ENCODE data around the gene SMYD2. TPM values are rescaled to one million over a fixed set of nuclear protein-coding genes. Genes with fewer than 3 reads are reported as not detected.

The SMYD2 gene
- total and polyA plus RNA-seq, 2 of the 8 experiments (the other 6 are each of a cell fraction or from before 2014, with no cell fraction given): 3.0 to 5.2 TPM

DNA sequence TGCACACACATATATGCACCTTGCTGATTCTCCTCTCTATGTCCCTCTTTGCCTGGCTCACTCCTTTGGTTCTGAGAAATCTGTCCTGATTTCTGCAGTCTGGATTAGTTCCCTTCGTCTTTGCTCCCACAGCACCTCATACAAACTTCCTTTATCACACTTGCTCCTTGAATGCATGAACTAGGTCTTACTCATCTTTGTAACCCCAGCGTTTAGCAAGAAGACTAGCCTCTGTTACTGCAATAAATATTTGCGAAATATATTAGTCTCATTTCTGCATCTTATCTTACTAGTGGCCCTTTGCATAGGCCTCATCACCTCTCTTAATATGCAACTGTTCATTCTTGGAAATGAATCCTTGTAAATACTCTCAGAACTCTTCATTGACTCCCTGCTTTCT lies 11.4 kb downstream of the SMYD2 start:
- H2AK5ac ChIP-seq (ENCODE audit: low read depth, low read length): no peak overlapping the region
- H2AFZ ChIP-seq (ENCODE audit: low read length): no peak overlapping the region
- no peak overlapping the region for H3K27ac ChIP-seq (ENCODE audit: low read depth, low read length)
- DNase-seq (ENCODE audit: low read depth in 1 of 2, low spot score in 2 of 2) (no peak), FAIRE-seq (no peak)
- no peak overlapping the region for H3K4ac ChIP-seq (replicated peaks; ENCODE audit: insufficient read length, low read depth, low read length)
- H3K9ac ChIP-seq (replicated peaks in 1 of 4; ENCODE audit: extremely low read depth in 1 of 4, low read depth in 3 of 4, low read length in 3 of 4): no peak overlapping the region
- no peaks in the 10 kb centered on the region for H3K9me3 ChIP-seq (ENCODE audit: insufficient read depth in 2 of 2, low read depth in 1 of 2, low read length in 1 of 2)
- H3K4me3 ChIP-seq (ENCODE audit: extremely low read depth in 1 of 4, insufficient read depth in 2 of 4, low read depth in 3 of 4, low read length in 4 of 4): no peak overlapping the region
- no peak overlapping the region for H2BK120ac ChIP-seq (replicated peaks; ENCODE audit: low read depth, low read length)
- H3K4me1 ChIP-seq (replicated peaks in 1 of 4; ENCODE audit: control insufficient read depth in 3 of 4, insufficient read depth in 4 of 4, low read length in 3 of 4): peaks cover 6 to 10% (median 9%) of the 10 kb centered on the region in 4 experiments
- no peaks in the 10 kb centered on the region for H3K79me2 ChIP-seq (ENCODE audit: control insufficient read depth in 1 of 2, insufficient read depth in 2 of 2, low read length in 2 of 2)
- no peak overlapping the region for H2BK20ac ChIP-seq (ENCODE audit: low read length)
- no peak overlapping the region for H3K14ac ChIP-seq (ENCODE audit: insufficient read length)
- ChIA-PET CTCF (ENCODE audit: partially characterized antibody) (interaction anchor here (1.0 to 7.9 kb wide), 8 partner anchors 11 to 79 kb away, joined by 3 to 54 read pairs (median 7); no protein-coding TSS in a partner anchor), POLR2A (ENCODE audit: partially characterized antibody) (interaction anchor here (0.9 to 1.3 kb wide), 3 partner anchors 11 to 24 kb away, joined by 3 to 4 read pairs (median 3); no protein-coding TSS in a partner anchor)
- no peak overlapping the region for H2BK12ac ChIP-seq (ENCODE audit: low read depth, low read length)
- H3K23ac ChIP-seq (ENCODE audit: insufficient read length): no peak overlapping the region
- H3K18ac ChIP-seq (ENCODE audit: extremely low read depth, low read length): no peak overlapping the region
- peaks cover 13 to 56% (median 54%) of the 10 kb centered on the region in 4 experiments for H3K27me3 ChIP-seq (replicated peaks in 1 of 4; ENCODE audit: control insufficient read depth in 3 of 4, extremely low read depth in 1 of 4, insufficient read depth in 3 of 4, low read length in 3 of 4)
- H3K56ac ChIP-seq (replicated peaks; ENCODE audit: insufficient read length, low read depth, low read length): no peak overlapping the region
- no peaks in the 10 kb centered on the region for H3K36me3 ChIP-seq (ENCODE audit: control insufficient read depth in 2 of 4, insufficient read depth in 4 of 4, low read length in 3 of 4)
- no peak overlapping the region for H3K4me2 ChIP-seq (ENCODE audit: insufficient read depth in 1 of 2, low read depth in 2 of 2, low read length in 2 of 2)
- H3K79me1 ChIP-seq (ENCODE audit: low read depth, low read length): no peaks in the 10 kb centered on the region
- peaks cover 0 to 4% of the 10 kb centered on the region in 2 experiments for H4K20me1 ChIP-seq (replicated peaks in 1 of 2; ENCODE audit: control insufficient read depth in 1 of 2, insufficient read depth in 2 of 2, low read length in 2 of 2)
- no peak overlapping the region for H2BK15ac ChIP-seq (ENCODE audit: low read length)
- H2BK5ac ChIP-seq (ENCODE audit: low read depth, low read length): no peak overlapping the region
- H4K5ac ChIP-seq (ENCODE audit: insufficient read length, low read depth, low read length): no peak overlapping the region
- no peak overlapping the region for H4K91ac ChIP-seq (replicated peaks; ENCODE audit: insufficient read length, low read length)
- peaks cover 2% of the 10 kb centered on the region; the same call in 1 of the 2 replicates for H3K23me2 ChIP-seq (ENCODE audit: low read depth, low read length)
- WGBS, 2 experiments (ENCODE audit: extremely low coverage in 1 of 2, insufficient coverage in 1 of 2, insufficient read length in 1 of 2, insufficient replicate concordance in 2 of 2, low coverage in 1 of 2, low lambda C conversion rate in 2 of 2, missing lambda C conversion rate in 1 of 2): 82% methylated on average over 3 of the region's 3 CpGs; no CpG with 5 or more reads in 1 of the 2 experiments
- H4K8ac ChIP-seq (ENCODE audit: extremely low read depth, insufficient read depth, low read length): no peak overlapping the region
- TF ChIP-seq HDAC2 (IDR thresholded peaks at IDR 0.05; ENCODE audit: borderline replicate concordance in 1 of 2, low read depth in 2 of 2, low read length in 2 of 2) (no peak), RNF2 (IDR thresholded peaks at IDR 0.05; ENCODE audit: borderline replicate concordance, low read depth, low read length, missing control alignments, poor library complexity, severe bottlenecking) (no peak), ZNF274 (IDR thresholded peaks at IDR 0.05; ENCODE audit: borderline replicate concordance, extremely low read depth, low read length) (no peak), SUZ12 (IDR thresholded peaks at IDR 0.05; ENCODE audit: low read length) (no peak), RBBP5 (IDR thresholded peaks at IDR 0.05; ENCODE audit: borderline replicate concordance, low read depth, low read length) (no peak), SIX5 (IDR thresholded peaks at IDR 0.05; ENCODE audit: low read depth, low read length) (no peak), SP1 (IDR thresholded peaks at IDR 0.05; ENCODE audit: low read depth, low read length) (no peak), GABPA (IDR thresholded peaks at IDR 0.05; ENCODE audit: borderline replicate concordance, insufficient read depth, low read length) (no peak), NANOG (IDR thresholded peaks at IDR 0.05; ENCODE audit: insufficient read depth, low read depth, low read length, poor library complexity, severe bottlenecking) (no peak), NRF1 (IDR thresholded peaks at IDR 0.05; ENCODE audit: low read depth, low read length) (no peak), GTF2F1 (IDR thresholded peaks at IDR 0.05; ENCODE audit: borderline replicate concordance, low read depth, low read length) (no peak), TCF12 (IDR thresholded peaks at IDR 0.05; ENCODE audit: low read depth, low read length) (no peak), ASH2L (IDR thresholded peaks at IDR 0.05; ENCODE audit: low read length) (no peak)

All from H1 (cell line).